GM18909 (cell line): Measurements from ENCODE around the gene CRIM1.
A peak's percentile ranks its signal among the peaks of the same experiment; 100 is the strongest.

ENCODE experiments used
- ATAC-seq: cut with Tn5 transposase; IDR thresholded peaks from one replicate; pipeline ENCODE4 v1.9.1; 2021; ENCODE audit warnings: mild to moderate bottlenecking; ENCODE audit not compliant: unreplicated experiment, poor library complexity

CRIM1 gene

DNA sequence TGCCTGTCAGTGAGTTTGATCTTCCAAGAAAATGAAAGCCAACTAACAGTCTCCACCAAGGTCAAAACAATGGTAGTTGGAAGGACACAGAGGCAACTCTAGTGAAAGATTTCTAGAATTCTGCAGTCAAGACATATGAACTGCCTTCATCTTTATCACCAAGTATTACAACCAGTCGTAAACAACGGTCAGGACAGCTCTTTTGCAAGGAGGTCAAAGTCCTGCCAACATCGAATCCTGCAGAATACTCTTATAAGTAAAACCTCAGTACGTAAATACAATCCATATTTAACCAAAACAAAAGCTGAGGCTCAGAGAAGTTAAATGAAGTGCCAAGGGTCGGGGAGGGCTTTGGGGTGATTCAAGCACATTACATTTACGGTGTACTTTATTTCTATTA lies 239.3 kb downstream of the CRIM1 start:
- no peak for ATAC-seq

DNA sequence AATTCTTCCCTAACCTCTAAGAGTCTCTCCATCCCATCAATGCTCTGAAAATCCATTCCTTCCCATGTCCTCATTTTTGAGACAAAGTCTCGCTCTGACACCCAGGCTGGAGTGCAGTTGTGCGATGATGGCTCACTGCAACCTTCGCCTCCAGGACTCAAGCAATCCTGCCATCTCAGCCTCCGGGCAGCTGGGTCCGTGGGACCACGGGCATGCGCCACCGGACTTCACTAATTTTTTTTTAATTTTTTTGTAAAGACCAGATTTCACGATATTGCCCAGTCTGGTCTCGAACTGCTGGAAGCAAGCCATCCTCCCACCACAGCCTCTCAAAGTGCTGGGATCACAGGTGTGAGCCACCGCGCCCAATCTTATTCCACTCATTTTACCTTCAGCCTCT lies 240.8 kb downstream of the CRIM1 start:
- ATAC-seq = no peak

DNA sequence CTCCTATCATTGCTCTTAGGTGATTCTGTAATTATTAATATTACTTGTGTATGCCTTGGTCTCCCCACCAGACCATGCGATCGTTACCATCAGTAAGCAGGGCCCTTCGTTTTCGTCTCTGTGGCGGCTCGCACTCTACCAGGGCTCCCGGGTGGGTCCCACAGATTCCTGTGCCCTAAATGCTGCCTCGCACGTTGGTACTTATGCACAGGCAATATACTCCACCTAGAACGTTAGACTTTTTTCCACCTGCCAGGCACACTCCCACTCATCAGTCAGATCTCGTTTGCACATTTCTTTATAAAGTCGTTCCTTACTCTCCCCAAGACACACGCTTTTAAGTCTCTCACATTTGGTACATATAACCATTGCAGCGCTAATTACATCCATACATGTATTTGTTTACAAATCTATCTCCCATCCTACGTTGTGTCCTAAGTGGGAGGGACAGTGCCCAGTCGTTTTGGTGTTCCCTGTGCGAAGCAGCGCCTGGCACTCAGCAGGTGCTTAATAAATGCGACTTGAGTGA lies 241.5 kb downstream of the CRIM1 start:
- ATAC-seq = no peak

DNA sequence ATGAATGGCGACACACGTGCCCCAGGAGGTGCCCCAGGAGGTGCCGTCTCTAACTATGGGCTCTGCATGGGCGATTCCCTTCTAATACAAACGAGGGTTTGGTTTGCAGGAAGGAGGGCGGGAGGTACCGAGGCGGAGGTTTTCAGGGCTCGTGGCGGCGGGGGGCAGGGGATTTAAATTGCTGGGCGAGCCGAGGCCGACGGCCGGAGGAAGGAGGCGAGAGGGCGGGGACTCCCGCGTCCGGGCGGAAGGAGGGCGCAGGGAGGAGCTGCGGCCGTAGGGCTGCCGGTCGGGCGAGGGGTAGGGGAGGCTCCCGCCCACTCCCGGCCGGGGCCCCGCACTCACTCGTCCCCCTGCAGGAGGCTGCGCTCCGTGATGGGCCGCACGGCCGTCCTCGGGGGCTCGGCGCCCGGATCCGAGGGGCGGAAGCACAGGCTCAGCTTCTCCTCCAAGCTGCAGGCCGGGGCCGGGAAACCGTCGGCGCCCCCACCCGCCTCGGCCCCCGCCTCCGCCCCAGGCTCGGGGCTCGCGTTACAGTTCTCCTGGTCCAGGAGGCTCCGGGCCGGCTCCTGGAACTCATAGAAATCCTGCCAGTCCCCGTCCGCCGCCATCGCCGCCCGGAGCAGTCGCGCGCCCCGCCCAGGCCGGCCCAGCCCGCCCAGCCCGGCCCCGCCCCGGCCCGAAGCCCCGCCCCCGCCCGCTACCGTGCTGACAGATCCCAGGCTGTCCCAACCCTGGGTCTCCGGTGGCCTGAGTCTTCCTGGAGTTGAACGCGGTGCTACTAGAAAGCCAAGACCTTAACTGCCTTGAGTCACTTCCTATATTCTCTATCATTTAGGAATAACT lies 242.2 kb downstream of the CRIM1 start, which contains the start of gene FEZ2:
FEZ2 (minus strand) TSS at position 637 of the 846 bp plus-strand sequence; CDS start at position 611, 26 bp downstream.
- ATAC-seq = peak; percentile 99
